ENCODE measurements around the gene SEC14L2.

Gene SEC14L2

DNA sequence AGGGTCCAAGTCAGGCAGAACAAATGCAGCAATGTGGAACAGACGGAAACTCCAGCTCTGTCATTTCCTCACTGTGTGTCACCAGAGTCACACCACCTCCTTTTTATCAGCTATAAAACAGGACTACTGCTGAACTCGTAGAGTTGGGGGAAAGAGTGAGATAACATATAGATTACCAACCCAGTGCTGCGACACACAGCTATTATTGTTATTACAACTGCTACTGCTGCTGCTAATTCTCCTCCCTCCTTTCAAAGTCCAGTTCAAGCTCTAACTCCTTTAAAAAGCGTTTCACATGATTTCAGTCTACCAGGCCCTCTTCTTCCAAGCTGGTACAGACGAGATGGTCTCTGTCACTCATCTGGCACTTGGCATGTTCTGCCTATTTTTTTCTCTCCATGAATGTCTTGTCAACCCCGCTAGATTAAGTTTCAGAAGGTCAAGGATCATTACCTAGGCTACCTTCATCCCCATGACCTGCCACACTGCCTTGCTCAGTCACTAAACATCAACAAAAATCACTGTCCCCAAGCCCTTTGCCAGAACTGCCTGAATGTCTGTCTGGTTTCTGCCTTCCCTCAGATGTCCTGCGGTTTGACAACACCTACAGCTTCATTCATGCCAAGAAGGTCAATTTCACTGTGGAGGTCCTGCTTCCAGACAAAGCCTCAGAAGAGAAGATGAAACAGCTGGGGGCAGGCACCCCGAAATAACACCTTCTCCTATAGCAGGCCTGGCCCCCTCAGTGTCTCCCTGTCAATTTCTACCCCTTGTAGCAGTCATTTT lies 25.1 kb downstream of the SEC14L2 start:
- peak overlapping the region; percentile 95 for H3K27ac ChIP-seq
- TF ChIP-seq, protein P1, sequence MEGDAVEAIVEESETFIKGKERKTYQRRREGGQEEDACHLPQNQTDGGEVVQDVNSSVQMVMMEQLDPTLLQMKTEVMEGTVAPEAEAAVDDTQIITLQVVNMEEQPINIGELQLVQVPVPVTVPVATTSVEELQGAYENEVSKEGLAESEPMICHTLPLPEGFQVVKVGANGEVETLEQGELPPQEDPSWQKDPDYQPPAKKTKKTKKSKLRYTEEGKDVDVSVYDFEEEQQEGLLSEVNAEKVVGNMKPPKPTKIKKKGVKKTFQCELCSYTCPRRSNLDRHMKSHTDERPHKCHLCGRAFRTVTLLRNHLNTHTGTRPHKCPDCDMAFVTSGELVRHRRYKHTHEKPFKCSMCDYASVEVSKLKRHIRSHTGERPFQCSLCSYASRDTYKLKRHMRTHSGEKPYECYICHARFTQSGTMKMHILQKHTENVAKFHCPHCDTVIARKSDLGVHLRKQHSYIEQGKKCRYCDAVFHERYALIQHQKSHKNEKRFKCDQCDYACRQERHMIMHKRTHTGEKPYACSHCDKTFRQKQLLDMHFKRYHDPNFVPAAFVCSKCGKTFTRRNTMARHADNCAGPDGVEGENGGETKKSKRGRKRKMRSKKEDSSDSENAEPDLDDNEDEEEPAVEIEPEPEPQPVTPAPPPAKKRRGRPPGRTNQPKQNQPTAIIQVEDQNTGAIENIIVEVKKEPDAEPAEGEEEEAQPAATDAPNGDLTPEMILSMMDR (conservative IDR thresholded peaks at IDR 0.05): no peak

DNA sequence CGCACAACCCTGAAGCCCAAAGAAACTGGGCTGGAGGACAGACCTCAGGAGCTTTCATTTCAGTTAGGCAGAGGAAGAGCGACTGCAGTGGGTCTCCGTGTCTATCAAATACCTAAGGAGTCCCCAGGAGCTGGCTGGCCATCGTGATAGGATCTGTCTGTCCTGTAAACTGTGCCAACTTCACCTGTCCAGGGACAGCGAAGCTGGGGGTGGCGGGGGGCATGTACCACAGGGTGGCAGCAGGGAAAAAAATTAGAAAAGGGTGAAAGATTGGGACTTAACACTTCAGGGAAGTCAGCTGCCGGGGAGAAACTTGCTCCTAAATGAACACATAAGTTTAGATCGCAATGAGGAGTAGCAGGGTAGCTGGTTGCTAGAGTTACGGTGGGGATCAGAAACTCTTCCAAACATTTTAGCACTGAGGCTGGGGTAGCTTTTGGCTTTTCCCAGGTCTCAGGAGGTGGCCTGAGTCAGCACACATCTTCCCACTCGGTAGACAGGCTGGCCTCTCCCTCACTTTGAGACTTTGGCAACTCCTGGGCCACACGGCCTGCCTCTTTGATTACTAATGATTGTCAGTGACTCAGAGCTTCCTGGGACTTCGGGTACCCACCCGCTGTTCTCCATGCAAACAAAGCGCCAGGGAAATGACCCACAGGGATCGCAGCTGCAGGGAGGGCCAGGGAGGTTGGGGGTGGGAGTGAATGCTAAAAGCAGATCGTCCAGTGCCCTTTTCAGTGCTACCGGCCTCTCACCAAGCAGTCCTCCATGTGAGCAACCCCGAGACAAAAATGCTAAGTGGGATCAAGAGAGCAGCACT lies 25.9 kb downstream of the SEC14L2 start:
- peak overlapping the region; percentile 95 for H3K27ac ChIP-seq
- TF ChIP-seq, protein P1 (conservative IDR thresholded peaks at IDR 0.05): no peak

DNA sequence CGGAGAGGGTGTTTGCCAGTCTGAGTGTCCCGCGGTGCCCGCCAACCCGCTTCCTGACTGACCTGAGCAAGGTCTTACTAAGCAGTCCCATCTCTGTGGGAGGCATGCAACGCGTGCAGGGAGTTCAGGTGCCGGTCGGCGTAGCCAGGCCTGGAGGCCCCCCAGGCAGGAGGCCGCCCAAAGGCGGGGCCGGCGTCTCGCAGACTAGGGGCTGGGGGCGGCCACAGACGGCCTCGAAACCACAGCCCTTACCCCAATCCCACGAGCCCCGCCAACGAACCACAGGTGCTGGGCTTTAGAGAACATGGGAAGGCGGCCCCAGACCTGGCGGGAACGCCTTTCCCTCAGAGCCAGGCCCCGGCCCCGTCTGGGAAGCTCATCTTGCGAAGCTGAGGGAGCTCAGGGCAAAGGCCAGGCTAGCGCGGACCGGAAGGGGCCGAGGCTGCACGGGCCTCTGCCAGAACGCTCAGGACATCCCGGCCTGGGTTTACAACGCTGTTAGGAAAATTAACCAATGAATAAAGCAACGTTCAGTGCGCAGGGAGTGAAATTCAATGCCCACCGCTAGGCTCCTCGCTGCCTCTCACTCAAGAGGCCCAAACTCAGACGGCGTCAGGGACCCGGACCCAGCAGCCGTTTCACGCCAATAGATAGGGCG lies 26.6 kb downstream of the SEC14L2 start:
- H3K27ac ChIP-seq: peak overlapping the region; percentile 95
- TF ChIP-seq, protein P1 (conservative IDR thresholded peaks at IDR 0.05): 0 out of 2 replicates have a peak, but pooled peaks have one; percentile 7

DNA sequence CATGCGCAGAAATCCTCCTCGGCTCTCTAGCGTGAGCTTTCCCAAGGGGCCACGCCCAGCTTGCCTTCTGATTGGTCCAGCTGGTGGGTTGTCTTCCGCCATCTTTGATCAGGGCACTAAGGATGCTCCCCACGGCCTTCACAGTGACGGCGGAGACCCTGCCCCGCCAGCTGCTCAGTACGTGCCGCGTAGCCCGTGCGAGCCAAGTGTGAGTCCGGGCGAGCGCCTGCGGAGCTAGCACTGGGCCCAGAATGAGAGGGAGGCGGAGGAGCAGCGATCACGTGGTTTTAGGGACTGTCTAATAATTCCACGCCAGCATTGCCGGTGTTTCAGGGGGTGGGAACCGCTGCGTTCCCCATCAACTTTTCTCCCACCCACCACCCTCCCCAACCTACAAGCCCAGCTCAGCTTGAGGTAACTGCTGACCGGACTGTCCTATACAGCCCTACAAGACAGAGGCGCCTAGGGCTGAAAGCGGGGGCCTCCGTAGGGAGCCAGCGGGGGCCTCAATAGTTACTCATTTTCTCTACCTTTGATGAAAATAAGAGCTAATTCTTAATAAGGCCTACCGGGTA lies 27.2 kb downstream of the SEC14L2 start:
- H3K27ac ChIP-seq: peak overlapping the region; percentile 95
- TF ChIP-seq, protein P1 (conservative IDR thresholded peaks at IDR 0.05): no peak

DNA sequence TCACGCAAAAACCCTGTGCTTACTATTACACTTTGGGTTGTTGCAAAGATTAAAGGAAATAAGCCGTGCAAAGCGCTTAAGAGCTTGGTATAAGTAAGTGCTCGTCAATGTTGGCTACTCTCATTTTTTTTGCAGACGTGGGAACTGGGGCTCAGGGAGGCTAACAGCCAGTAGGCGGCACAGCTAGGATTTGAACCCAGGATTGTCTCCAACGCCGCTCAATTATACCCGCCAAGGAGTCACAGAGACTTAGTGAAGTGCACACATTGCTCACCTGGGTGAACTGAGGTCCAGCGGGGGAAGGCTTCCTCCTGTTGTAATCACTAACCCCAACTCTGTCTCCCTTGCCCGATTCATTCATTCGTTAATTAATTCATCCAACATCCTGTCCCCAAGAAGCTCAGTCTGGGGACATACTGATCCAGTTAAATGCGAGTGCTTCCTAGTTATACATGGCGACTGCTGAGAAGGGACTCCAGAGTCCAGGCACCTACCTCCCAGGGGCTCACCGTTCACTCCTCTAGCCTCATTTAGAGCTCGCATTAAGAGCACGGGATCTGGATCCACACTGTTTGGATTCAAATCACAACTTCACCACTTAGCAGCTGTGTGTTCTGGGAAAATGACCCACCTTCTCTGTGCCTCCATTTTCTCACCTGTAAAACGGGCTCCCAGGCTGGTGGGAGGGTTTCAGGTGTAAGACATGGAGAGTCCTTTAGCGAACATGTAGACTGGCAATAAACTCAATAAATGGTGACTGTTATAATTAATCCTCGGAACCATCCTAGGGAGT lies 27.9 kb downstream of the SEC14L2 start:
- peak overlapping the region; percentile 95 for H3K27ac ChIP-seq
- TF ChIP-seq, protein P1 (conservative IDR thresholded peaks at IDR 0.05): no peak

DNA sequence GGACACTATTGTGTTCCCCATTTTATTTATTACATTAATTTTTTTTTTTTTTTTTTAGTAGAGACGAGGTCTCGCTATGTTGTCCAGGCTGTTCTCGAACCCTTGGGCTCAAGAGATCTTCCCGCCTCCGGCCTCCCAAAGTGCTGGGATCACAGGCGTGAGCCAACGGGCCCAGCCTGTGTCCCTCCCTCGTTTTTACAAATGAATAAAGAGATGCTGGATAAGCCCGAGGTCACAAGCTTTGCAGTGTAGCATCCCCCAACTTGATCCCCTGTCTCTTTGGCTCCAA lies 28.5 kb downstream of the SEC14L2 start:
- TF ChIP-seq, protein P1 (conservative IDR thresholded peaks at IDR 0.05): no peak
- H3K27ac ChIP-seq: peak overlapping the region; percentile 95

Data from VCaP (cell line).